GM19238 (cell line): ENCODE data around the gene AARS2.
"Not testable (repeated sequence)": the region's sequence is repeated elsewhere in the genome, so short reads cannot be mapped to it uniquely, and the experiment has no call there.

Experiments
- DNase-seq: peaks from one replicate; pipeline ENCODE4 v3.0.0; 2011; ENCODE audit warnings: low spot score; ENCODE audit not compliant: insufficient read length

The AARS2 gene

DNA sequence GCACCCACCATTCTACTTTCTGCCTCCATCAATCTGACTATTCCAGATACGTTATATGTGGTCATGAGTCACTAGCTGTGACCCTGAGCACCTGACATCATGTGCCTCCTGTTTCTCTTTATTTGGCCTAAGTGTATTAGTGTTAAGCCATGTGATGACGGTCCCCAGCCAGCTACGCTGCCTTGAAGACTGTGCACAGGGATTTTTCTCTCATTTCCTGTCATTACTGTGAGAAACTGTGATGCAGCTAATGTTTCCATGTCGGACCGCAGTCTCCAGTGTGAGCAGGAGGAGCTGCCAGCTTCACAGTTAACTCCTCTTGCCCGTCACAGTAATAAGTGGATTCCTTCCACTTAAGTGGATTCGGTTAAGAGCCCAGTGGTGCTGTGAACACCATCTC, 19.4 kb upstream of the AARS2 start:
- DNase-seq: no peak

DNA sequence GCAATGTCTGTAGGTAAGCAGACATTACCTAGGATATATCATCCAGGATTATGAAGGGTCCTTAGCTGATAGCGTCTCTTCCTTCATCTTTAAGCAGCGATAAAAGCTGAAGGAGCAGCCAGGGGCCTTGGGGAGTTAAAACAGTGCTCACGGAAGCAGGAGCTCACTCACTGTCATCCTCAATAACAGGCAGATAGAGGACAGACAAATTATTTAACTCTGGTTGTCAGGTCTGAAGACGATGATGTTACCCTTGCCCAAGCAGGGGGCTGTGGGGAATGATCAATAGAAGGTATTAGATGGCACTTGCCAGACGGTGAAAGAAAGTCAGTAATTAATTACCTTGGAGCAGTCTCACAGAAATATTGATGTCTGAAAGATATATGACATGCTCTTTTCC, 16.7 kb upstream of the AARS2 start:
- DNase-seq: no peak

DNA sequence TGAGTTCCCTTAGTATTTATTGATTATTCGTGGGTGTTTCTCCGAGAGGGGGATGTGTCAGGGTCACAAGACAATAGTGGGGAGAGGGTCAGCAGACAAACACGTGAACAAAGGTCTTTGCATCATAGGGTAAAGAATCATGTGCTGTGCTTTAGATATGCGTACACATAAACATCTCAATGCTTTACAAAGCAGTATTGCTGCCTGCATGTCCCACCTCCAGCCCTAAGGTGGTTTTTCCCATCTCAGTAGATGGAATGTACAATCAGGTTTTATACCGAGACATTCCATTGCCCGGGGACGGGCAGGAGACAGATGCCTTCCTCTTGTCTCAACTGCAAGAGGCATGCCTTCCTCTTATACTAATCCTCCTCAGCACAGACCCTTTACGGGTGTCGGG, 15.1 kb upstream of the AARS2 start:
- not testable (repeated sequence) for DNase-seq

DNA sequence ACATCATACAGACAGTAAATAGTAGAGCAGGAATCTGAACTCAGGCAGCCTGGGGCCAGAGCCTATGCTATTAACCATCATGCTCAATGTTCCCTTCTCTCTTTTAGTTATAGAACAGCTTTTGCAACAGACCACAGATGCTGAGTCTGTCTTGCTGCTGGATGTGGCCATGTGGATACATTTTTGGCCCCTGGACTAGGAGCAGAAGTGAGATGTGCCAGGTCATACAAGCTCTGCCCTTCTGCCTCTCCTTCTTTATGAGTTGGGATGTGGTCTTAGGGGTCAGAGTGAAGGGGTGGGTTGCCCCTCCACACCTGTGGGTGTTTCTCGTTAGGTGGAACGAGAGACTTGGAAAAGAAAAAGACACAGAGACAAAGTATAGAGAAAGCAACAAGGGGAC, 14.6 kb upstream of the AARS2 start:
- no peak for DNase-seq

DNA sequence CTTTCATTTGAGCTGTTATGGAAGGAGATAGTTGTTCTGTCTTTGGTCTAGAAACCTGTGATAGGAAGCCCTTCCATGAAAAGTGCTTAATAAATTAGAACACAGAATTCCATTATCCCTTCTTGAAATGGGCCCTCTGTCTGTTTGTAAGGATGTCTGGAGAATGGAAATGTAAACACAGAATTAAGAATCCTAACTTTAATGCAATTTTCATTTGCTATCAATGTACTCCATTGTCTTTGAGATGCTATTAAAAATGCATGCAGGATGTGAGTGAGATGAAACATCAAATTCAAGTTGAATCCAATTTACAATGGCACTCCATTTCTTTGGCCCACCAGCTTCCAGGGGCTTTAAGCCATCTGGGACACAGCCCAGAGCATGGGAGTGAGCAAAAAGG, 13.9 kb upstream of the AARS2 start:
- no peak for DNase-seq

DNA sequence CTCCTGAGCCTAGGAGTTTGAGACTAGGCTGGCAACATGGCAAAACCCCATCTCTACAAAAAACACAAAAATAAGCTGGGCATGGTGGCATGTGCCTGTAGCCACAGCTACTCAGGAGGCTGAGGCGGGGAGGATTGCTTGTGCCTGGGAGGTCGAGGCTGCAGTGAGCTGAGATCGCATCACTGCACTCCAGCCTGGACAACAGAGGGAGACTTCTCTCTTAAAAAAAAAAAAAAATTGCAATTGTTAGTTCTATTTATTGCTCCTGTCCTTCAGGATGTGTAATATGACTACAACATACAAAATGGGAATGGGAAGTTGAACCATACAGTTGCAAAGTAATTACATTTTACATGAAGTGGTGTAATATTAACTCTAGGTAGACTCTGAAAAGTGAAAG, 8.1 kb upstream of the AARS2 start:
- DNase-seq: no peak

DNA sequence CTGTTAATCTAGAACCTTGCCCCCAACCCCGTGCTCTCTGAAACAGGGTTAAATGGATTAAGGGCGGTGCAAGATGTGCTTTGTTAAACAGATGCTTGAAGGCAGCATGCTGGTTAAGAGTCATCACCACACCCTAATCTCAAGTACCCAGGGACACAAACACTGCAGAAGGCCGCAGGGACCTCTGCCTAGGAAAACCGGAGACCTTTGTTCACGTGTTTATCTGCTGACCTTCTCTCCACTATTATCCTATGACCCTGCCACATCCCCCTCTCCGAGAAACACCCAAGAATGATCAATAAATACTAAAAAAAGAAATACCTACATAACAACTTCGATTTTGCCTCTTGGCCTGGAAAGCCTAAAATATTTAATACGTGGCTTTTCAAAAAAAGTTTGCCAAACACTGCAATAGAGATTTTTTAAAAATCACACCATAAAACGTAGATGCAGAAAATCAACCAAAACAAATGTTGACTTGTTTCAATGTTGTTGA, 4.0 kb upstream of the AARS2 start:
- DNase-seq: not testable (repeated sequence)

DNA sequence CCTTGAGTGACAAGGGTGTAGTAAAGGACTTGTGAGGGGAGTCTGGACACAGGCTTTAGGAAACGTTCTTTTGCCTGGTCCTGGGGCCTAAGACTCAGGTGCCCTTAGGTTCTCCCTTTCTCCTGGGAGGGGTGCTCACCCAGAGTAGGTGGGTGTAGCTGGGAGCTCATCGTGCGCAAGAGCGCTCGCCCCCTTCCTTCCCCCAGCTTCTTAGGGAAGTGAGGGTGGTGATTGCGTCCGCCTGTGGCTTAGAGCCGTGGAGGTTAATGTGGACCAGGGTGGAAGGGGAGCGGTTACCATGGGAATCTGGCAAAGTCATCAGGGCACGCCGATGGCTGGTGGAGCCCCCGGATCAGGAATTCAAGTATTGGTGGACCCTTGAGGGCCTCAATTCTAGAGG, 3.3 kb upstream of the AARS2 start:
- no peak for DNase-seq

DNA sequence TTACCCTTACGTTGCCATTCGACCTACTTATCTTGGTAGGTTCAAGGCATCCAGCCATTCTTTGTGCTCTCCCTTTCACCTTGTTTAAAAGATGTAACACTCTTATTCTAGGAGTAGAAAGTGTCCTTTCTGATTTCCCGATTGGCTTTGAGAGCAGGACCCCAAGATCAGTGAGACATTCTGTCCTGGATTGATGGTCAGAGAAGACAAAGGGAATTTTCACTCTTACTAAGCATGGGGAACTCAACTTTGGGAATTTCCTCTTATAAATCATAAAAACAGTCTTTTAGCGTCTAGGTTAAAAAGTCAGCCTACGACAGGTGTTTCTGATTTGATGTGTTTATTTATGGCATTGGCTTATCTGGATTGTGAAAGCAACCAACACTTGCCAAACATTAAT, 2.8 kb upstream of the AARS2 start:
- no peak for DNase-seq

DNA sequence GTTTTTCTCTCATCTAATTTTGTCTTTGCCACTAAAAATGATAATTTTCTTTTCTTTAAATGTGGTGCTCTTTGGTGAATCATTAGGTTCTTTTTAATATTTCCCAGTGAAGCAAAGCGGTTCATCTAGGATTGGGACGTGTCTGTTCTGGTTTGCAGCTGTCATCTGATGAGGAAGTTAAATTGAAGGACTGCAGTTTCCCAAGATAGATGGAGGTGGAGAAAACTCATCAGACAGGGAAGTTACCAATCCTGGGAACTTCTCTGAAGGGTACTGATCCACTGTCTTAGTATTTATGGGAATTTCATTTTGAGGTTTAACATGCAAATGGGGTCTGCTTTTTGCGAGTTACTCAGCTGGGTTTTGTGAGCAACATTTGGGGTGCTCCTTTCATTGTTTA, 2.4 kb upstream of the AARS2 start:
- DNase-seq: no peak

DNA sequence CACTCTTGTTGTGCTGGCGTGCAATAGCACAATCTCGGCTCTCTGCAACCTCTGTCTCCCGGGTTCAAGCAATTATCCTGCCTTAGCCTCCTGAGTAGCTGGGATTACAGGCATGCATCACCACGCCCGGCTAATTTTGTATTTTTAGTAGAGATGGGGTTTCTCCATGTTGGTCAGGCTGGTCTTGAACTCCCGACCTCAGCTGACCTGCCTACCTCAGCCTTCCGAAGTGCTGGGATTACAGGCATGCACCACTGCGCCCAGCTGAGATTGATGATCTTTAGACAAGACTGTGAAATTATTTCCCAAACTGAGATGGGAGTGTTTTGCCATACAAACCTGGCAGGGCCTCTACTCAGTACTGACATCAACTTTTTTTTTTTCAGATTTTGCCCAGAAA, 1.5 kb upstream of the AARS2 start:
- DNase-seq: not testable (repeated sequence)

DNA sequence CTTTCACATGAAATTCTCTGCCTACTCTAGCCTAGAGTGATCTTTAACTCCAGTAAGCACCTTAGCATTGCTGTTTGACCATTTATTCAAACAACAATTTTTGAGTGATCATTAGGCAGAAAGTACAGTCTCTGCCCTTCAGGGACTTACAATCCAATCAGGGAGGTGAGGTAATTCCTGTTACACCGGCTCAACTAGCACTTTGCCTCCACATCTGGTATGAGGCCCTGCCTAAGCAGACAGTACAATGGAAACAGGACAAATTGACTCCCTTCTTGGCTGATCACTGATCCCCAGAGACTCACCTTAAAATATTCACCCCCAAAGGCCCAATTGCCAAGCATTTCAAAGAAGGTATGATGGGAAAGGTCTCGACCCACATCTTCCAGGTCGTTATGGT, 1.4 kb downstream of the AARS2 start:
- DNase-seq: no peak

DNA sequence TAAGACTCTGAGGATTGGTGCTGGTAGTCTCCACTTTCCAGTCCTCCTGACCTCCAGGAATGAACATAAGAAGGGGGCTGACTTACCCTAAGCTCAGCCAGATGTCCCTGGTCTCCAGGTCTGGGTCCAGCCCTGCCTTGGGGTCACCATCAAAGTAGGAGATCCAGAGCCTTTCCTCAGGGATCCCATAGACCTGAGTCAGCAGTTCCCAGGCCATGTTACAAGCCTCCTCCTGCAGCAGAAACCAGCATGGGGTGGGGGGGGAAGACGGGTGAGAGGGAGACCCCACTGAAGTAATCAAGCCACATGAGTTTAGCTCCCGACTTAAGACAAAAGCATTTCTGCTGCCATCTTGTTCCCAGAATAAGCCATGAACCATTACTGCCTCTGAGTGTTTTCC, 1.8 kb downstream of the AARS2 start:
- DNase-seq: no peak

DNA sequence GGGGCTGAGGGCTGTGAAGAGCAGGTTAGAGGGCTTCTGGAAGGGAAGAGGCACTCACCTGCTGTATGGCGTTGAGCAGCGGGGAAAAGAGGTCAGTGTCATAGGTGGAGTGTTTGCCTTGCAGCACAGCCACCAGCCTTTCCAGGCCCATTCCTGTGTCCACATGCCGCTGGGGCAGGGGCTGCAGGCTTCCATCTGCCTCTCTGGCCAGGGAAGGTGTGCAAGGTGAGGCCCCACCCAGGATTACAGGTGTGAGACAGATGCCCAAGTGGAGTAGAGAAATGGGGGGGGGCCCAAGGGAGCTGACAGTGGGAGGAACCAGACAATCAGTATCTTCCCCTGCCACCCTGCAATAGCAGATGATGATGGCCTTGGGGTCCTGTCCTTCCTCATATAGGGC, 2.9 kb downstream of the AARS2 start:
- DNase-seq: no peak

DNA sequence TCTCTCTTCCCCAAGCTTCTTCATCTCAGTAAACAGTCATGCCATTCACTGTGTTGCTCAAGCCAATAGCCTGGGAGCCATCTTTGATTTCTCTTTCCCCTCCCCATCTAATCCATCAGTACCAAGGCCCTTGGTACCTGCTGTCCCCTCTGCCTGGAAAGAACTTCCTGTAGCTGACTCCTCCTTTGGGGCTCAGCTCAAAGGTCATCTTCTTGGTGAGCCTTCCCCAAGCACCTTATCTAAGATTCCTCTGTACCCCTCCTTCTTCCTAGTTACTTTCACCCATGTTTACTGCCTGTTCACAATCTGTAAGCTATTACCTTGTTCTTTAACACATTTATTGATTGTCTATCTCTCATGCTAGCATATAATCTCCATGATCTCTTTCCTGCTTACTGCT, 3.5 kb downstream of the AARS2 start:
- DNase-seq: no peak

DNA sequence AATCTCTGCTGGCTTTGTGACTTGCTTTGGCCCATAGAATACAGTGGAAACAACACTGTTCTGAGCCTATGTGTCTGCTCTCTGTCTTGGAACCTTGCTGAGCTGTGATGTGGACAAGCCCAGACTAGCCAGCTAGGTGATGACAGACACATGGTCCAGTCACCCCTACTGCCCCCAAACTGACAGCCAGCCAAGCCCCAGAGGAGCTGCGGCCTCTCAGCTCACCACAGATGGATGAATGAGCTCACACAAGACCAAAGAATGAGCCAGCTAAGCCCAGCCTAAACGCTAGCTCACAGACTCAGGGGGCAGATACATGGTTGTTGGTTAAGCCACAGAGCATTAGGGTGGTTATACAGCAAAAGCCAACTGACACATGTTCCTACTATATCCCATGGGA, 4.1 kb downstream of the AARS2 start:
- DNase-seq: no peak

DNA sequence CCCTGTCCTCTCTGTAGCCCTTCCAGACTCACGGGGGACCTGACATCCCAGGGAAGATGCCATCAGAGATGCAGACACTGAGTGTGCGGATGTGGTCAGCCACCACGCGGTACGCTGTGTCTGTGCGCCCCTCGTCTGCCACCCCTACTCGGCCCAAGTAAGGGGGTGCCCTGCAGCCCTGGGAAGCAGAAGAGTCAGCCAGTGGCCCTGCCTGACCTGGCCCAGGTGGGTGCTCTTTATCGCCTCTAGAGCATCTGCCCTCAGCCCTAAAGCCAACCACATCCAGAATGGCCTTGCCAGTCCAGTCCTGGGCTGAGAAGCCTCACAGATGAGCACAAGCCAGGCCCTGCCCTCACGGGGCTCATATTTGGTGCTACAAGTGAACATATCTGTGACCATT, 5.9 kb downstream of the AARS2 start:
- no peak for DNase-seq

DNA sequence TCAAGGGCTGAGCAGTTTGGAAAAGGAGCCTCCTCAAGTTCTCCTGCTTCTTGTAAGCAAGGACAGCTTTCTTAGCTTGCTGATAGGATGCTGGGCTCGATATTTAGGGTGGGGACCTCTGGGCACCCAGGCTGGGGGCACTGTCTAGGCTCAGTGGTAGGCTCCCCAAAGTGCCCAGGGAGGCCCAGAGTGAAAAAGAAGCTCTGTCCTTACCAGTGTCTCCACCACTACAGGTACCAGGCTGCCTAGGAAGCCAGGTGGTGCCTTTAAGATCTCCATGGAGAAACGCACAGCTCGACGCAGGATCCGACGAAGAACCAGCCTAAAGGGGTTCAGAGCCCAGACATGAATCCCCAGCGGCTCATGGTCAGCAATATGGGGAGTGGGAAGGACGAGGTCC, 6.4 kb downstream of the AARS2 start:
- DNase-seq: no peak

DNA sequence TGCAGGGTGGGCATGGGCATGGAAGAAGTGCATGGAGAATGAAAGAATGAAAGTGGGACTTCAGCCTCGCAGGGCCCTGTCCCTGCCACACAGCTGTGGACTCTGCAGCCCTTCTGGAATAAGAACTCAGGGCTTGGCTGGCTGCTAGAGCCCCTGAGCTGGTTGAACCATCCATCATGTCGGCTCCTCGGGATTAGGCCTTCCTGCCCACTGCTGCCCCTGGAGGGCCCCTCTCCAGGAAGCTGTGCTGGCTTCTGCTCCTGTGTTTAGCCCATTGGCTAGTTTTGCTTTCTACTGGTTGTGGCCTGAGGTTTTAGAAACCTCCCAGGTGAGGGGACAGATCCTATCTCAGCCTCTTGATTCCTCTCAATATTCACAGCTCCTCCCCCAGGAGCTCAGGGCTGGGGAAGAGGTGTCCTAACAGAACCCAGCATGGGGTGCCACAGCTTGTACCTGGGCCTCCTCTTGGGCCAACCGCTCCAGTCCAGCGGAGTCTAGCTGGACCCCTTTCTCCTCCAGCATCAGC, 7.9 kb downstream of the AARS2 start:
- DNase-seq: no peak

DNA sequence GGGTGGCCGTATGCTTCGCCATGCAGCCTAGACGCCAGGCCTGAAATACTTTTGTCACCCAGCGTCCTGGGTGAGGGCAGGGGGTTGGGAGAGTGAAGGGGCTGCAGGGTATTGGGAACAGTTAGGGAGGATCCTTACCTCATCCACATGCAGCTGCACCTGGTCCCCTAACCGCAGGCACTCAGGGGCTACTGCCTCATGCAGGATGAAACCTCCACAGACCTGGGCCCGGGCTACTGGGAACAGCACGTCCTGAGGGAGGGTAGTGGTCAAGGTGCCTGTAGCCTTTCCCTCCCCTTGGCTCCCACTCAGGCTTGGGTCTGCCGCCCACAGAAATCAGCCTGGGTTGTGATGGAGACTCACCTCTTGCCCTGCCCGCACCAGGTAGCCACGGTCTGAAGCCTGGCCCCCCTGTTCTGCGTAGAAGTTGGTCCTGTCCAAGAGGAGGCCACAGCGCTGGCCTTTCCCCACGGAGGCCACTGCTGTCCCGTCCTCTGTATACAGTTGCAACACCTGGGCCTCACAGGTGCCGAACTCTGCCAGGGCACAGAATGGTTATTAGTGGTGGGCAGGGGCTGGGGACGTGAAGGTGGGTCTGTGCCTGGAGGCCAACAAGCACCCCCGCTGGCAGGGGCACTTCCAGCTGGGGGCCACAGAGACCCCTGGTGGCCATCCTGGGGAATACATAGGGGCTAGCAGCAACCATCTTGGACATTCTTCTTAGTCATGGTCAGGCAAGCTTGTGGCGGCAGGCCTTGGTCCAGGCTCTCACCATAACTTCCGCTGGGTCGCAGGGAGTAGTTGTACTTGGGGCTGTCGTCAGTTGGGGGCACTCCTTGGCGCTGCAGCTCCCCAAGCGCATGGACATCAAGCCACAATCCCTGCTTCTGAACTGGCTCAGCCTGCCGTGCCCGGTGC, 8.6 kb downstream of the AARS2 start:
- peak; percentile 56 for DNase-seq

DNA sequence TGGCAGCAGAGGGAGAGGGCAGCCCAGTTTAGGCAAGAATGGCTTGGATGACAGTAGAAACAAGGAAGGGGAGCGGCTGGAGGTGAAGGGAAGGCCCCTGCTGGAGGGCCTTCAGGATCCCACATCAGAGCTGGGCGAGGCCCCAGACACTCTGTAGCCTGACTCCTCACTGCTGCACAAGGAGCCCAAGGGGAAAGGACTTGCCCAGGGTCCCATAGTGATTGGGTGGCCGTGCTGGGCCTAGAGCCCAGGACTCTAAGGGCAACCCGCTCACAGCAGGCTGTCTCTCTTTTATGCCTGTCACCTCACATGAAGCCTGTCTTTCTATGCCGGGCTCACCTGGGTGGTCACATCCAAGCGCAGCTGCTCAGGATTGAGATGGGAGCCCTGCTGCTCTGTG, 9.3 kb downstream of the AARS2 start:
- no peak for DNase-seq

DNA sequence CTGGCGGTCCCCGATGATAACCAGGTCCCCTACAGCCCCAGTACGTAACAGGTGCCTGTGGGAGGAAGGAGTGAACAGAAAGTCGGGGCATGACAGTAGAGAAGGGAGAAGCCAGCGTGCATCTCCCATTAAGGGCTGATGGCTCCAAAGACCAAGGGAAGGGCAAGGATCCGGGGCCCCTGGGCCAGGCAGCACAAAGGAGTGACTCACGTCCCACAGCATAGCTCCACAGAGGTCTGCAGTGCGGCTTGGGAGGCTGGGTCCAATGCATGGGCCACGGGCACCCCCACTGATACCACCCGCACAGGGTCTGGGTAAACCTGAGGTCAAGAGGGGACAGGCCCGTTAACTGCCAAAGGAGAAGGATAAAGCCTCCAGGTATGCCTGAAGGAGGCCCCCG, 10.3 kb downstream of the AARS2 start:
- no peak for DNase-seq
